GM21367 (cell line): ENCODE data around the gene SCN9A.
"Not testable (repeated sequence)": the region's sequence is repeated elsewhere in the genome, so short reads cannot be mapped to it uniquely, and the experiment has no call there.

ENCODE experiments used
- ATAC-seq: cut with Tn5 transposase; IDR thresholded peaks from one replicate; pipeline ENCODE4 v1.9.1; 2021; ENCODE audit not compliant: unreplicated experiment

Gene SCN9A

GRCh38 chr2:166335284-166335683, 40.5 kb downstream of the SCN9A start:
- no peak for ATAC-seq

- no peak for ATAC-seq
These were observed 40.9 kb downstream of the SCN9A start for GRCh38 chr2:166334805-166335204.

DNA sequence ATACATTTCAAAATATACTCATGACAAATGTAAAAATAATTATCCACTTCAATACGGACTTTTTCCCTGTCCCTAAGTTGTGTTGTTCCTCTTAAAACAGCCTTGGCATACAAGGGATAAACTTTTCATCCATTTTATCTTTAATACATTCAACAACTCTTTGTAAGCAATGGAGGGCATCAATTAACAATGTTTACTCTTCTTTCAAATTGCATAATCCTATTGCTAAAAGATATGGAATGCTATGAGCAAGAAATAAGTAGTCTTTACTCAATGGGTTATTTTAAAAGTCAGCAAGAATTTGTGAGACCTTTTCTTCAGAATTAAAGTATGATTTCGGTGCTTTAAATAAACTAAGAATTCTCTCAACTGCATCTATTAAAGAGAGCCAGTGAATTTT, 41.9 kb downstream of the SCN9A start:
- ATAC-seq, result no peak

DNA sequence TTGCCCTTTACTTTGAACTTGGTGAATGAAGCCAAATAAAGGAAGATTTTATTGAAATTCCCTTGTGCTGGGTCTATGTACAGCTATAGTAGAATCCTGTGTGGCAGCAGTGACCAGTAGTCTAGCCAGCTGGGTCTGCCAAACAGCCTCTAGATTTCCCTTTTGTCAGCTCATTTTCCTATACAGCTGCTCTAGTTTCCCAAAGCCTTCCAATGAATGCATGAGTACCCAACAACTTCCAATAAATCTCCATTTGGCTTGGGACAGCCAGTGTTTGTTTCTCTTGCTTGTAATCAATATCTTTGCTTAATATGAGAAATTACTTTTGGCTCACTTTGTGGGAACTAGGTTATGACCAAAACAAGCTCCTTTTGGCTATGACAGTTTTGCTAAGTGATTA, 43.6 kb downstream of the SCN9A start:
- no peak for ATAC-seq

DNA sequence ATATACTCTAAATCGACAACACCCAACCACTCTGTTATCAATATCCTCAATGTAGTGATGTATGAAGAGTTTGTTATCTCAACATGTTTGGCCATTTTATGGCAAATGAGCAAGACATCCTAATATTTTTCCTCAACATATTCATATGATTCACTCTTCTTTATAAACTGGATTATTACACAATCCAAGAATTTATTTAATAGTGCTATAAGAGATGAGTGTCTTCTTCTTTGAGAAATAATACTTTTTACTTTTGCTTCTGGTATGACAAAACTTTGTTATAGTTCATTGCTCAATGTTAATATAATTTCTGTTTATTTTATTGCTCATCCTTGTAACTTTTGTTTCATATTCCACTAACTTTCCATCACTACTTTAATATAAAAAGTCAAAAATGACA, 44.3 kb downstream of the SCN9A start:
- no peak for ATAC-seq

DNA sequence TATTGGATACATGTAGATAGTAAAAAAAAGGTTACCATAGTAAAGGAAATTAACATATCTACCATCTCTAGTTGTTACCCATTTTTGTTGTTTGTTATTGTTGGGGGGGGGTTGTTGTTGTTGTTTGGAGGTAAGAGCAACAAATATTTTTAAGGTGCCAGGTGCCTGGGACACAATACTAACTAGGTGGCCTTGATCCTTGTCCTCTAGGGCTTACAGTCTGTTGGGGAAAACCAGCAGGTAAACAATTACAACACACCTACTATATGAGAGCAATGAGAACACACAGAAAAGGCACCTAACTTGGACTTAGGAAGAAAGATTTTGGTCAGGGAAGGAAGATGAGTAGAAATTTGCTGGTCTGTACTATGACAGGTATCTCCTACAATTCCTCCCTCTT, 46.3 kb downstream of the SCN9A start:
- no peak for ATAC-seq

DNA sequence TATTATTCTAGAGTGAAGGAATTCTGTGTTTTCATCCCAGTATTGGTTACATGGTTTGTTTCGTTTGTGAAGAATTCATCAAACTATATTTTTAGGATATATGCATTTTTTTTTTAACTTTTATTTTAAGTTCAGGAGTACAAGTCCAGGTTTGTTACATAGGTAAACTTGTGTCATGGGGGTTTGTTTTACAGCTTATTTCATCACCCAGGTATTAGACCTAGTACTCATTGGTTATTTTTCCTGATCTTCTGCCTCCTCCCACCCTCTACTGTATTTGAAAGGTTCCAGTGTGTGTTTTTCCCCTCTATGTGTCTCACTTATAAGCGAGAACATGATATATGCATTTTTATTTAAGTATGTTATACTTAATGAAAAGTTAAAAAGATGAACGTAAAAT, 47.6 kb downstream of the SCN9A start:
- no peak for ATAC-seq

DNA sequence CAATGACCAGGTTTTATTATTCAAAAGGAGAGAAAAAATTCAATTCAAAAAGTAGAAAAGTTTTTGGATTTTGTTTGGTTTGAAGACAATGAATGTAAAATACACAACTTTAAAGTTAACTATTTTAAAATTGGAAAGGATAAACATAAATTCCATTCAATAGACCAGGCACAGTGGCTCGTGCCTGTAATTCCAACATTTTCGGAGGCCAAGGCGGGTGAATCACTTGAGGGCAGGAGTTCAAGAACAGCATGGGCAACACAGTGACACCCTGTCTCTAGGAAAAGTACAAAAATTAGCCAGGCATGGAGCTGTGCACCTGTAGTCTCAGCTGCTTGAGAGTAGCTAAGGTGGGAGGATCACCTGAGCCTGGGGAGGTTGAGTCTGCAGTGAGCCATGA, 54.7 kb downstream of the SCN9A start:
- no peak for ATAC-seq

- no peak for ATAC-seq
These were observed 61.6 kb downstream of the SCN9A start for GRCh38 chr2:166314022-166314759.

DNA sequence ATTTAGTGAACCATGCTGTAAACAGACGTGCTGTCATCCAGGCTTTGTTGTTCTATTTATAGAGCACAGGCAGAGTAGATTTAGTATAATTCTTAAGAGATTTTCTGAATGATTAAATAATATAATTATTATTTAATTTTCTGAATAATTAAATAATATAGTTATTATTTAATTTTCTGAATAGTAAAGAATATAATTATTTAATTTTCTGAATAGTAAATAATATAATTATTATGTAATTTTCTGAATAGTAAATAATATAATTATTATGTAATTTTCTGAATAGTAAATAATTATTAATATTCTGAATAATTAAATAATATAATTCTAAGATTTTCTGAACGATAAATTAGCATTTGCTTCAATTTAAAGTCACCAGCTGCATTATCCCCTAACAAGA, 62.9 kb downstream of the SCN9A start:
- ATAC-seq, result not testable (repeated sequence)

DNA sequence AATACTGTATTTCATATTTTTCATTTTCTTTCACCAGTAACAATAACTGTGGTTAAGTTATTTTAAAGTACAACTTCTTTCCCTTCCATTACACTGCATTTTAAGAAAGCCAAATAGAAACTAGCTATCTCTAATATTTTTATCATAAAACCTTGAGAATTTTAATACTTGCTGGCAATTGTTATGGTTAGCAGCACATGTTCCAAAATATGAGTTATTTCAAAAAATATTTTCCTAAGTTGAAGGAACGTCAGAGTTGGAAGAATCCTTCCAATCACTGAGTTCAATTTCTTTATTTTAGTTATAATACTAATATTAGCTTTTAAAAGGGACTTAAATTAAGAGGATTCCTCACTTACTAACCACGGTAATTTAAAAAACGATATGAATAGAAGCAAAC, 68.4 kb downstream of the SCN9A start:
- ATAC-seq, result no peak

- no peak for ATAC-seq
These were observed 71.1 kb downstream of the SCN9A start for GRCh38 chr2:166304656-166305055.

- no peak for ATAC-seq
These were observed 73.7 kb downstream of the SCN9A start for GRCh38 chr2:166302036-166302435.

- ATAC-seq, result no peak
These were observed 77.8 kb downstream of the SCN9A start for GRCh38 chr2:166297951-166298350.

DNA sequence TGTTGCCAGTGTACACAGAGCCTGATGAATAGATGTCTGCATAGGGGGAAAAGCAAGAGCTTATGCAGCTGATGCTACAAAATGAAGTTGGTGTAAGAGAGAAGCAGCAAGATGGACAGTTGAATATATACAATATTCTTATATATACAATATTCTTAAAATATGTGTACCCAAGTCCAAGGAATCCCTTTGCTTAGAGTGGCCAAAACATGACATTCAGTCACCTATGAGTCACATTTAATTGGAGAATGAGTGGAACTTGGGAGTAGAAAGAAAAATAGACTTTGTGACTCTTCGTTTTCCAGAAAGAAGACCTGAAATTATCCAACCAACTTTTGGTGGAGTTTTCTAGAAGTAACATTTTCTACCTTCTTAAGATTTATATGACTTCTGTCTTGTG, 81.8 kb downstream of the SCN9A start:
- no peak for ATAC-seq

DNA sequence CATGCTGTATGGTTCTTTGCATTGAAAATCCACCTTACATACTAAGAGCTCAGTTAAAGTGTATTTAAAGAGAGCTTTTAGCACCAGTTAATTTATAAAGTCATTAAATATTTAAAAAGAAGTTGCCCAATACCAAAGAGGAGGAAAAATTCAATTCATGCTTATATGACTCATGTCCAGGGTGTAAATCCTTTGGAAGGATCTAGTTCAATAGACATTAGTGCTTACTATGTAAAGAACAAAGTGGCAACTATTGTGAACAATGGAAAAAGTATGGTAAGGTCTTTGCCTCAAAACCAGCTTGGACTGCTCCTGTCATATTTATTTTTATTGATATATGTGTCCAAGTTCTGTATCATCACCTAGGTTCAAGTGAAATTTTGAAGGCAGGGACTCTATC, 90.5 kb downstream of the SCN9A start:
- ATAC-seq, result no peak

DNA sequence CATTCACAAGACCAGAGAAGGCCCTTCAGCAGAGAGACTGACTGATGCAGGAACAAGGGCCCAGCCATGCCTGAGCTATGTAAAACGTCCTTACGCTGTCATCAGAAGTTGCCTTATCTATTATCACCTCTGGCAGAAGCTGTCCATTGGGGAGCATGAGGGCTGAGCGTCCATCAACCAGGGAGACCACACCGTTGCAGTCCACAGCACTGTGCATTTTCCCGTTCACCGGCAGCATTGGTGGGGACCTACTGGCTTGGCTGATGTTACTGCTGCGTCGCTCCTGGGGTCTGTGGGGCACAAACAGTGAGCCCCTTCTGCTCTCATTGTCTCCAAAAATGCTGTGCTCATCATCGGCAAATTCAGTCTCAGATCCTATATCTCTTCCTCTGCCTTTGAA, 91.4 kb downstream of the SCN9A start:
- ATAC-seq, result no peak

DNA sequence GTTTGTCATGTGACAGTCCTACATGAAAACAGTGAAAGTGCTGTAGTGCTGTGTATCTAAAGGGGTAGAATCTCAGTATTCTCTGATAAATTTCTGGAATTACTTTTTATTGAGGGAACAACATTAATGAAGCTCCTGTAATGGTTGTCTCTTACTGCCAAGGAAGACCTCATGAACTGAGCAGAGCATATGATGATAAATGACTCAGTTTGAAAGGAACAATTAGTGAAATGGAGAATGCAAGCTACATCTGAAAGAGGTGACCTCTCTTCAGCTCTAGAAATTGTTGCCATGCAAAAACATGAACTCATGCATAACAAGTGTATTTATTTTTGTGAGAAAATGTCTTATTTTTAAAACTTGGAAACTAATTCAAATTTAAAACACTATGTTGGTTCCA, 93.6 kb downstream of the SCN9A start:
- ATAC-seq, result no peak

DNA sequence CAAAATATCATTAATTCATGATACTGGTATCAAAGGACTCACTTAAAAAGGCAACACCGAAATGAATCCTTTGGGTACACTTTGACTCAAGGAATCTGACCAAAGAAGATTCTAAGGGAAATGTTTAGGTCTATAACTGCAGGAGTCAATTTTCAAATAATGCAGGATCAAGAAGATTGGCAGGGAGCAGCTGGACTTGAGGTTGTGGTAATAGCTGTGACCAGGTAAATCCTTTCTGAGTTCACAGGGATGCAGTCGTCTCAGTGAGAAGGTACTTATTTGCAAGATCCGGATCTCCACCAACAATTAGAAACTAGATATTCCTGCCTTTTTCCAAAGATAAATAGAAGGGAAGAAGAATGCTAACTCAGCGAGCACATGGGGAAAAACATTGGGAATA, 96.9 kb downstream of the SCN9A start:
- no peak for ATAC-seq

DNA sequence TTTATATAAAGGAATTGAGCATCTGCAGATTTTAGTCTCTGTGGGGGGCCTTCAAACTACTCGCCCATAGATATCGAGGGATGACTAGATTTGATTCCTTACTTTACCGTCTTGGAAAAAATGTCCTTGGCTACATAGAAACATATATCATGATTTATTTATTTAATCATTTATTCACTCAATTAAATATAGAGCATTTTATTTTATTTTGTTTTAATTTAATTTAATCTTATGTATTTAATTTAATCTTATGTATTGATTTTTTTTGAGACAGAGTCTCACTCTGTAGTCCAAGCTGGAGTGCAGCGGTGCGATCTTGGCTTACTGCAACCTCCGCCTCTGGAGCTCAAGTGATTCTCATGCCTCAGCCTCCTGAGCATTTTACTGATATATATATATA, 105.4 kb downstream of the SCN9A start:
- ATAC-seq, result no peak

GRCh38 chr2:166269322-166269721, 106.4 kb downstream of the SCN9A start:
- ATAC-seq, result no peak

- no peak for ATAC-seq
These were observed 117.9 kb downstream of the SCN9A start for GRCh38 chr2:166257859-166258258.

DNA sequence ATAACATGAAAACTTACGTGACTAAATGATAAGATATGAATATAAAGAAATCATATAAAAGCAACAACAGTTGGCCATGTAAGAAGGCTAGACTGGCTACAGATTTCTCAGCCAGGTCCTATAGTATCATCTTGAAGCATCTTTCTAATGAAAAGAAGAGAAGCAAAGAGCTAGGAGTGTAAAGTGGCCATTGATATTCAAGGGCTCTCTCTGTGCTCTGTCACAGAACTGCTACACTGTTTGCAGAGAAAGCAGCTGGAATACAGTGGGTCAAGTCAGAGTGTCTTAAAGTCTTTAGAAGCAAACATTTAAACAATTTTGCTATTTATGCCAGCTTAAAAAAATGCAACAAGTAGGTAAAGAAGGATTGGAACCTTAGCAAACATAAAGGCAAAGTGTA, 118.8 kb downstream of the SCN9A start:
- ATAC-seq, result no peak
